HL-60 (cell line): ENCODE measurements around the gene MAPRE2.

Experiments
- DNase-seq, 2 experiments: peaks; one replicate each; pipeline ENCODE4 v3.0.0-alpha.2; 2010 to 2020; ENCODE audit warnings: low read depth in 1 of 2, low spot score in 1 of 2
- H3K27ac ChIP-seq: fragments of 250-450 bp; sonication (Bioruptor Pico); replicated peaks from 2 replicates; pipeline ENCODE4 v1.5.1; 2020; ENCODE audit warnings: mild to moderate bottlenecking, moderate library complexity
- H3K27me3 ChIP-seq: fragments of 250-450 bp; sonication (Bioruptor Pico); 2 replicates; pipeline ENCODE4 v1.5.1; 2021; ENCODE audit warnings: mild to moderate bottlenecking, moderate library complexity; ENCODE audit not compliant: insufficient read depth, poor library complexity, severe bottlenecking
- H3K4me3 ChIP-seq: replicated peaks from 2 replicates; pipeline ENCODE4 v1.5.1; 2011; ENCODE audit warnings: mild to moderate bottlenecking, control low read depth, low read length; ENCODE audit not compliant: insufficient read depth
- GABPA ChIP-seq: IDR thresholded peaks from 2 replicates; pipeline ENCODE4 v1.6.1; 2012; ENCODE audit warnings: low read depth
- POLR2AphosphoS5 ChIP-seq: IDR thresholded peaks from 2 replicates; pipeline ENCODE4 v1.6.1; 2012; ENCODE audit warnings: low read depth
- SPI1 ChIP-seq: IDR thresholded peaks from 2 replicates; pipeline ENCODE4 v1.6.1; 2012; ENCODE audit warnings: low read depth, mild to moderate bottlenecking, borderline replicate concordance
- TF ChIP-seq, protein P1 (sequence below): IDR thresholded peaks from 2 replicates; pipeline ENCODE4 v1.6.1; 2012; ENCODE audit warnings: low read depth; ENCODE audit not compliant: insufficient replicate concordance
- TF ChIP-seq, protein P2 (sequence below): IDR thresholded peaks from one replicate; pipeline ENCODE4 v1.5.1; 2011; ENCODE audit warnings: low read length, control low read depth, inconsistent platforms; ENCODE audit not compliant: insufficient read depth

The MAPRE2 gene

GRCh38 chr18:35024196-35024595 is 17.0 kb upstream of the MAPRE2 start:
- TF ChIP-seq, protein P1, sequence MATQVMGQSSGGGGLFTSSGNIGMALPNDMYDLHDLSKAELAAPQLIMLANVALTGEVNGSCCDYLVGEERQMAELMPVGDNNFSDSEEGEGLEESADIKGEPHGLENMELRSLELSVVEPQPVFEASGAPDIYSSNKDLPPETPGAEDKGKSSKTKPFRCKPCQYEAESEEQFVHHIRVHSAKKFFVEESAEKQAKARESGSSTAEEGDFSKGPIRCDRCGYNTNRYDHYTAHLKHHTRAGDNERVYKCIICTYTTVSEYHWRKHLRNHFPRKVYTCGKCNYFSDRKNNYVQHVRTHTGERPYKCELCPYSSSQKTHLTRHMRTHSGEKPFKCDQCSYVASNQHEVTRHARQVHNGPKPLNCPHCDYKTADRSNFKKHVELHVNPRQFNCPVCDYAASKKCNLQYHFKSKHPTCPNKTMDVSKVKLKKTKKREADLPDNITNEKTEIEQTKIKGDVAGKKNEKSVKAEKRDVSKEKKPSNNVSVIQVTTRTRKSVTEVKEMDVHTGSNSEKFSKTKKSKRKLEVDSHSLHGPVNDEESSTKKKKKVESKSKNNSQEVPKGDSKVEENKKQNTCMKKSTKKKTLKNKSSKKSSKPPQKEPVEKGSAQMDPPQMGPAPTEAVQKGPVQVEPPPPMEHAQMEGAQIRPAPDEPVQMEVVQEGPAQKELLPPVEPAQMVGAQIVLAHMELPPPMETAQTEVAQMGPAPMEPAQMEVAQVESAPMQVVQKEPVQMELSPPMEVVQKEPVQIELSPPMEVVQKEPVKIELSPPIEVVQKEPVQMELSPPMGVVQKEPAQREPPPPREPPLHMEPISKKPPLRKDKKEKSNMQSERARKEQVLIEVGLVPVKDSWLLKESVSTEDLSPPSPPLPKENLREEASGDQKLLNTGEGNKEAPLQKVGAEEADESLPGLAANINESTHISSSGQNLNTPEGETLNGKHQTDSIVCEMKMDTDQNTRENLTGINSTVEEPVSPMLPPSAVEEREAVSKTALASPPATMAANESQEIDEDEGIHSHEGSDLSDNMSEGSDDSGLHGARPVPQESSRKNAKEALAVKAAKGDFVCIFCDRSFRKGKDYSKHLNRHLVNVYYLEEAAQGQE, result no peak
- no peak for TF ChIP-seq GABPA
- no peak for TF ChIP-seq SPI1
- TF ChIP-seq POLR2AphosphoS5, result no peak
- TF ChIP-seq, protein P2, sequence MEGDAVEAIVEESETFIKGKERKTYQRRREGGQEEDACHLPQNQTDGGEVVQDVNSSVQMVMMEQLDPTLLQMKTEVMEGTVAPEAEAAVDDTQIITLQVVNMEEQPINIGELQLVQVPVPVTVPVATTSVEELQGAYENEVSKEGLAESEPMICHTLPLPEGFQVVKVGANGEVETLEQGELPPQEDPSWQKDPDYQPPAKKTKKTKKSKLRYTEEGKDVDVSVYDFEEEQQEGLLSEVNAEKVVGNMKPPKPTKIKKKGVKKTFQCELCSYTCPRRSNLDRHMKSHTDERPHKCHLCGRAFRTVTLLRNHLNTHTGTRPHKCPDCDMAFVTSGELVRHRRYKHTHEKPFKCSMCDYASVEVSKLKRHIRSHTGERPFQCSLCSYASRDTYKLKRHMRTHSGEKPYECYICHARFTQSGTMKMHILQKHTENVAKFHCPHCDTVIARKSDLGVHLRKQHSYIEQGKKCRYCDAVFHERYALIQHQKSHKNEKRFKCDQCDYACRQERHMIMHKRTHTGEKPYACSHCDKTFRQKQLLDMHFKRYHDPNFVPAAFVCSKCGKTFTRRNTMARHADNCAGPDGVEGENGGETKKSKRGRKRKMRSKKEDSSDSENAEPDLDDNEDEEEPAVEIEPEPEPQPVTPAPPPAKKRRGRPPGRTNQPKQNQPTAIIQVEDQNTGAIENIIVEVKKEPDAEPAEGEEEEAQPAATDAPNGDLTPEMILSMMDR, result no peak
- no peak for DNase-seq
- H3K4me3 ChIP-seq, result no peak overlapping the region
- no peak overlapping the region for H3K27ac ChIP-seq
- H3K27me3 ChIP-seq, result no peaks in the 10 kb centered on the region

GRCh38 chr18:35024965-35025364 is 16.2 kb upstream of the MAPRE2 start:
- no peak overlapping the region for H3K27ac ChIP-seq

GRCh38 chr18:35026407-35027061 is 14.7 kb upstream of the MAPRE2 start:
- no peaks in the 10 kb centered on the region for H3K27me3 ChIP-seq
- DNase-seq, result no peak

More at GRCh38 chr18:35024965-35025364, 16.2 kb upstream of the MAPRE2 start:
- no peak for DNase-seq
- TF ChIP-seq, protein P2, result no peak
- TF ChIP-seq, protein P1, result no peak
- no peak for TF ChIP-seq SPI1
- no peak for TF ChIP-seq POLR2AphosphoS5
- no peak for TF ChIP-seq GABPA
- Histone ChIP-seq H3K4me3 (no peak overlapping the region), H3K27me3 (no peaks in the 10 kb centered on the region)

More at GRCh38 chr18:35026407-35027061, 14.7 kb upstream of the MAPRE2 start:
- TF ChIP-seq, protein P2, result no peak
- TF ChIP-seq POLR2AphosphoS5, result no peak
- TF ChIP-seq GABPA, result no peak
- TF ChIP-seq, protein P1, result no peak
- TF ChIP-seq SPI1, result no peak
- no peak overlapping the region for H3K4me3 ChIP-seq
- H3K27ac ChIP-seq, result no peak overlapping the region
